Daoy (cell line): ENCODE data around the gene RRAGB. TPM values are rescaled to one million over a fixed set of nuclear protein-coding genes. Genes with fewer than 3 reads are reported as not detected.
"Not testable (repeated sequence)": the region's sequence is repeated elsewhere in the genome, so short reads cannot be mapped to it uniquely, and the experiment has no call there.

Experiments used
- DNase-seq: peaks from one replicate; pipeline ENCODE4 v3.0.0-alpha.2; 2015; ENCODE audit warnings: low read depth
- total RNA-seq: library from RNA; depleted of rRNA; stranded (reverse); fragments of >200 nt; shearing (Covaris generic); gene quantifications from 2 replicates; pipeline ENCODE4 v1.2.3, GENCODE V29; 2014; rRNA removed

RRAGB gene
- total RNA-seq, 1 experiment from 2014 or later = 5.4 TPM

DNA sequence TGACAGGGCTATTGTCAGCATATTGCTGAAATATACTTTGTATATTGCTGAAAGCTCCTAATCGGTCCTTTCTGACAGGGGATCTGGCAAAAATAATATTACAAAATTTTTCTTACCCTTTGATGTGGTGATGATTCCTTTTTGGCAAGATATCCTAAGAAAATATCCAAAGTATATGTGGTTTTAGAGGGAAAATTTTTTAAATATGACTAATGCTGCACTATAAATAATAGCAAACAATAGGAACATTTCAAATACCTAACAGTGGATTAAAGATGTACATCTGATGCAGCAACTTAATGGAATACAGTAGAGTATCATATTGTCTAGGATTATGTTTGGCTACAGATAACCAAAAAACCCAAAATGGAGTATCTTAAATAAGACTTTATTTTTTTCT, 49.6 kb downstream of the RRAGB start:
- no peak for DNase-seq

DNA sequence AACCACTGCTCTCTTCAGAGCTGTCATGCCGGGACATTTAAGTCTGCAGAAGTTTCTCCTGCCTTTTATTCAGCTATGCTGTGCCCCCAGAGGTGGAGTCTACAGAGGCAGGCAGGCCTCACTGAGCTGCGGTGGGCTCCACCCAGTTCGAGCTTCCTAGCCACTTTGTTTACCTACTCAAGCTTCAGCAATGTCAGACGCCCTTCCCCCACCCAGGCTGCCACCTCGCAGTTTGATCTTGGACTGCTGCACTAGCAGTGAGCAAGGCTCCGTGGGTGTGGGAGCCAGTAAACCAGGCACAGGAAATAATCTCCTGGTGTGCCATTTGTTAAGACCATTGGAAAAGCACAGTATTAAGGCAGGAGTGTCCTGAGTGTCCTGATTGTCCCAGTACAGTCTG, 56.9 kb downstream of the RRAGB start:
- not testable (repeated sequence) for DNase-seq

DNA sequence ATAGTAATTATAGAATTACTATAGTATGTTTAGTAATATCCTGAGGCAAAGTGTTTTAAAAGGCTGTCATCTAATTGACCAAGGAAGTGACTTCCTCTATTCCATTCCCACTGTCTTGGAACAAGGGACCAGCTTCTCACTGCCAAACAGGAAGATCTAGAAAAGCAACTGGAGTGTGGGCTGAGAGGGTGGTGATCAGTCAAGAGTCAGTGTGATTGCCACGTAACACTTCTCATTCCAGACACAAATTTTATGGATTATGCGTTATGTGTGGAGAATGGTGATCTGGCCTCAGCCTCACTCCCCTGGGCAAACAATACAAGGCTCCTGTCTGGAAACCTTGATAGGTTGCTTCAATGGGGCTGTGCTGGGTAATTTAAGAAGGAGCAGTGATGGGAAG, 60.0 kb downstream of the RRAGB start:
- no peak for DNase-seq

DNA sequence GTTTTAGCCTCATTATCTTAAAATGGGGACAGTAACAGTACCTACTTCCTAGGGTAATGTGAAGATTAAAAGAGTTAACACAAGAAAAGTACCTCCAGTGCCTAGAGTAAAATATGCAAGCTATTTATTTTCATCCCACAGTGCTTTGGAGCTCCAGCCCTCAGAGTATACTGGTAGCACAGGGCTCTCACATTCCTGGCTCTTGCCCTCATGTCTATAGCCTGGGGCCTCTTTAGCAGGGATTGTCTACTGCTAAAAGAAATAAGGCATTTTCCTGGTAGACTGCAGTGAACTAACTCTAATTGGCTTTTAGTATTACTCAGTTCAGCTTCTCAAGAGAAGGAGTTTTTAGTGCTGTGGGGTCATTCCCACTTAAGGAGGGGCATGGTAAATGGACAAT, 60.8 kb downstream of the RRAGB start:
- no peak for DNase-seq

DNA sequence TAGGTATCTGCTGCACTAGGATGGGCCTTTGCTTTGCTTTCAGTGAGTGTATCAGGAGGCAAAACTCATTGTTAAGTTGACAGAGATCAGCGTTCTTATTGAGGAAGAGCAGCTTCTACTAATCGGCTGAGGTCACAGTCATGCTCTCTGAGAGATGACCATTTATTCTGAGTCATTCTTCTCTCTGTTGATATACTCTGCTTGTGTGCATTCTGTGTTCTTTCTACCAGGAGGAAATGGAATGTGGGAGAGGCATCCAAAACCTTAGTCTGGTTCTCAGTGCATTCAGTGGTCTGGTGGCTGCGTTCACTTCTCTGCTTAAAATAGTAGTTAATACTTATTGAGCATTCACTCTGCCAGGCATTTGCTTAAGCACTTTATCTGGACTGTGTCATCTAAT, 66.2 kb downstream of the RRAGB start:
- DNase-seq = no peak

DNA sequence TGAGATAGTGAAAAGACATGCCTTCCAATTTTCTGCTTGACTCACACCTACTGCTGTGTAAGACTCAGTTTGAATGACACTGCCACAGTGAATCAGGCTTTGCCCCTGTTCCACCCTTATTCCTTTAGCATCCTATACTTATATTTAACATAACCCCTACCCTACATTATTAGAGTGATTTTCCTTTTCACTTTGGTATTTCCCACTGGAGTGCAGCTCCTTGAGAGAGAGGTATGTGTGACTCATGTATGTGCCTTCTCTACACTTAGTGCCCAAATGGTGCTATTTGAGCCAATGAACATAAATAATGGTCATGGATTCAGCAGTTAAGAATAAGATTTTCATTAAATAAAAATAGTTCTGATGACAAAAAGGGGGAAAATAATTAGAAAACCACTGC, 69.5 kb downstream of the RRAGB start:
- no peak for DNase-seq

DNA sequence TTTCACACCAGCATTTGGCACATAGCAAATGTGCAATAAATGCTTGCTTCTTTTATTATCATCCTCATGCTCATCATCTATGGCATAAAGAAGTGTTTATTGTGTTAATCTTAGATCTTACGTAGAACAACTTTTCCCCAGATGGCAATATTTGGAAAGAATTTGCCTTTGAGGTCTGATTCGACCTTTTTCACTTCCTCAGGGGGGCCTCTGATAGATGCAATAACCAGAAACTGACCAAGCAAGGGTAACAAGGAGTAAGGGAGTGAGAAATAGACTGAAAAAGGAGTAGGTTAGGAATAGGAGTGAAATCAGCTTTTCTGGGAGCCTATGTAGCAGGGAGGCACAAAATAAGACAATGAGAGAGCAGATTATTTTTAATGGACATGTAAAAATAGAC, 70.2 kb downstream of the RRAGB start:
- DNase-seq = no peak

DNA sequence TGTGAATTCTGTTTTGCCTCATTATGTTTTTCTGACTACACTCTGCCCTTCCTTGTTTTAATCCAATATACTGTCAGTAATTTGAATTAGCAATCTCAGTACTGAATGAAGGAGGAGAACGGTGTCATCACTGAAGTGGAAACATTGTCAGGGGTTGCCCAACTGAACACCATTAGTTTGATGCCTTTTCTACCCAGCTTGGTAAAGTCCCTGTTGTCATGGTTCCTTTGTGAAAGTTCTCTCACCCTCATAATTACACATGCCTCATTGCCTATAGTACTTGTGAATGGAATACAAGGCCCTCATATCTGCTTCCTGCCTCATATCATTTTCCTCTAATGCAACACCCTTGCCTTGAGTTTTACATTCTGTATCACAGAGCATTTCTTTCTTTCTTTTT, 76.9 kb downstream of the RRAGB start:
- DNase-seq = no peak

DNA sequence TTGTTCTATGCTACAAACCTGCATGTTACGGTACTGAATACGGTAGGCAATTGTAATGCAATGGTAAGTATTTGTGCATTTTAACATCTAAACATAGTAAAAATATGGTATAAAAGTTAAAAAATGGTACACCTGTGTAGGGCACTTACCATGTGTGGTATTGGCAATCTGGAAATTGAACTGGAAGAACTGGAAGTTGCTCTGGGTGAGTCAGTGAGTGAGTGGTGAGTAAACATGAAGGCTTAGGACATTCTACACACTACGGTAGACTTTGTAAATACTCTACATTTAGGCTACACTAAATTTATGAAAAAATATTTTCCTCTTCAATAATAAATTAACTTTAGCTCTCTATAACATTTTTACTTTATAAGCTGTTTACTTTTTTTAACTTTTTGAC, 78.9 kb downstream of the RRAGB start:
- no peak for DNase-seq

DNA sequence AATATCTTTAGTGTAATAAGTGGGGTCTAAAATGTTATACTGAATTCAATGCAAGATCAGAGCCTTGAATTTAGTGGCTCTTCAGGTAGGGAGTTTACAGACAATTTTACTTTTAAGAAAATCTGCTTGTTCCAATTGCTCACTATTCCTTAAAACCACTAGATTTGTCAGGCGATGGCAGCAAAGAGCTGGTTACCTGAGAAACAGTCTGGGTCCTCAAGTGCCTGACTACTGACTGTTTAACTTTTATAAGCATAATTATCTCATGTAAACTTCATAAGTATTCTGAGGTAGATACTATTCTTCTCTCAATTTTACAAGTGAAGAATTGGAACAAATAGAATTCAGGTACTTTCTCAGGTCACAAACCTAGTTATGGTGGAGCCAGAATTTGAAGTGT, 84.3 kb downstream of the RRAGB start:
- no peak for DNase-seq

Other genes starting within 250 kb of the RRAGB start
- 1.1 and 2.0 TPM in 2 replicates for gene USP51, start 227.9 kb upstream of the RRAGB start, total RNA-seq
- gene FOXR2, start 94.3 kb upstream of the RRAGB start, total RNA-seq = 6.0 and 7.2 TPM in 2 replicates